HepG2 (cell line): ENCODE measurements around the gene UNC13D. TPM values are rescaled to one million over a fixed set of nuclear protein-coding genes. Genes with fewer than 3 reads are reported as not detected.

ENCODE experiments used
- CREB1 ChIP-seq, 2 experiments: fragments of 450-650 bp in 1 of 2; IDR thresholded peaks; 2 replicates each; pipeline ENCODE4 v1.6.1; 2016 to 2017; ENCODE audit warnings: control low read depth in 1 of 2, mild to moderate bottlenecking in 1 of 2, missing compliant biosample characterization in 1 of 2, missing genetic modification characterization in 1 of 2
- ERF ChIP-seq: IDR thresholded peaks from 2 replicates; pipeline ENCODE4 v1.6.1; 2018; ENCODE audit warnings: missing biosample characterization, missing genetic modification reagents
- HNF1B ChIP-seq: sonication (generic); formaldehyde crosslinking; IDR thresholded peaks from 2 replicates; pipeline ENCODE4 v1.5.1; 2020; ENCODE audit warnings: mild to moderate bottlenecking, moderate library complexity, missing genetic modification reagents
- JUN ChIP-seq: sonication (generic); formaldehyde crosslinking; IDR thresholded peaks from 2 replicates; pipeline ENCODE4 v1.4.0; 2020; ENCODE audit warnings: mild to moderate bottlenecking, missing genetic modification reagents
- LCORL ChIP-seq, 2 experiments: fragments of 450-650 bp in 1 of 2; sonication (generic) in 1 of 2; formaldehyde crosslinking in 1 of 2; IDR thresholded peaks; 2 replicates each; pipeline versions ENCODE4 v1.5.0 to v1.6.1; 2017 to 2020; ENCODE audit warnings: antibody characterized with exemption in 1 of 2, missing genetic modification reagents in 1 of 2
- MATR3 ChIP-seq: sonication (generic); formaldehyde crosslinking; IDR thresholded peaks from 2 replicates; pipeline ENCODE4 v1.4.0; 2020; ENCODE audit warnings: missing genetic modification reagents
- POLR2G ChIP-seq: fragments of 200-400 bp; formaldehyde crosslinking; IDR thresholded peaks from 2 replicates; pipeline ENCODE4 v1.6.1; 2018; ENCODE audit warnings: mild to moderate bottlenecking, low read depth, low read length, moderate library complexity
- THAP11 ChIP-seq: IDR thresholded peaks from 2 replicates; pipeline ENCODE4 v1.6.1; 2016; ENCODE audit warnings: missing biosample characterization, missing genetic modification reagents
- ZFY ChIP-seq: sonication (generic); formaldehyde crosslinking; IDR thresholded peaks from 2 replicates; pipeline ENCODE4 v1.4.0; 2020; ENCODE audit warnings: missing genetic modification reagents
- ZNF12 ChIP-seq: sonication (generic); formaldehyde crosslinking; IDR thresholded peaks from 2 replicates; pipeline ENCODE4 v1.5.0; 2020; ENCODE audit warnings: missing genetic modification reagents
- ZNF20 ChIP-seq: sonication (generic); formaldehyde crosslinking; IDR thresholded peaks from 2 replicates; pipeline ENCODE4 v1.4.0; 2020; ENCODE audit warnings: mild to moderate bottlenecking, moderate library complexity, missing genetic modification reagents
- ZNF234 ChIP-seq: sonication (generic); formaldehyde crosslinking; conservative IDR thresholded peaks from 2 replicates; pipeline ENCODE4 v1.5.1; 2020; ENCODE audit warnings: mild to moderate bottlenecking, missing genetic modification reagents
- ZNF614 ChIP-seq: IDR thresholded peaks from 2 replicates; pipeline ENCODE4 v1.6.1; 2018; ENCODE audit warnings: missing biosample characterization, missing genetic modification reagents, inconsistent platforms, borderline replicate concordance
- ZNF749 ChIP-seq: sonication (generic); formaldehyde crosslinking; IDR thresholded peaks from 2 replicates; pipeline ENCODE4 v1.8.0; 2022; ENCODE audit warnings: mild to moderate bottlenecking, missing genetic modification reagents, moderate library complexity, borderline replicate concordance
- ZNF776 ChIP-seq: sonication (generic); formaldehyde crosslinking; IDR thresholded peaks from 2 replicates; pipeline ENCODE4 v1.4.0; 2020; ENCODE audit warnings: mild to moderate bottlenecking, missing genetic modification reagents
- ZNF83 ChIP-seq: sonication (generic); formaldehyde crosslinking; IDR thresholded peaks from 2 replicates; pipeline ENCODE4 v1.4.0; 2020; ENCODE audit warnings: missing genetic modification reagents, mild to moderate bottlenecking, borderline replicate concordance
- ZNF841 ChIP-seq: sonication (generic); formaldehyde crosslinking; IDR thresholded peaks from 2 replicates; pipeline ENCODE4 v1.8.1; 2023; ENCODE audit warnings: missing genetic modification reagents, borderline replicate concordance
- ZSCAN12 ChIP-seq: sonication (generic); formaldehyde crosslinking; IDR thresholded peaks from 2 replicates; pipeline ENCODE4 v1.9.0; 2021; ENCODE audit warnings: mild to moderate bottlenecking, missing genetic modification reagents
- polyA plus RNA-seq, 8 experiments: library from polyadenylated mRNA; depleted of rRNA in 3 of 8; stranded (reverse) in 7 of 8; unstranded in 1 of 8; fragments of >200 nt; fragmentation: Illumina TruSeq in 4 of 8; extraction: Trizol in 4 of 8; gene quantifications; 2 replicates each; pipeline versions ENCODE4 v1.2.1 to v1.2.3, GENCODE V29; 2011 to 2016; ENCODE audit warnings: low read depth in 4 of 8, missing spikeins in 1 of 8, mixed read lengths in 1 of 8; ENCODE audit not compliant: insufficient read depth in 1 of 8
- total RNA-seq, 5 experiments: library from RNA; depleted of rRNA; stranded (reverse); fragments of >200 nt; fragmentation: Illumina TruSeq; extraction: Trizol; gene quantifications; 2 replicates each; pipeline ENCODE4 v1.2.3, GENCODE V29; 2016; ENCODE audit warnings: low read depth in 1 of 5
- TF ChIP-seq, protein P1 (sequence below): sonication (generic); formaldehyde crosslinking; conservative IDR thresholded peaks from 2 replicates; pipeline ENCODE4 v1.5.0; 2020; ENCODE audit warnings: missing genetic modification reagents

The UNC13D gene
- total and polyA plus RNA-seq, 2 of the 13 experiments (the other 11 are each of a cell fraction or from before 2014, with no cell fraction given): 29.7 to 42.7 TPM

DNA sequence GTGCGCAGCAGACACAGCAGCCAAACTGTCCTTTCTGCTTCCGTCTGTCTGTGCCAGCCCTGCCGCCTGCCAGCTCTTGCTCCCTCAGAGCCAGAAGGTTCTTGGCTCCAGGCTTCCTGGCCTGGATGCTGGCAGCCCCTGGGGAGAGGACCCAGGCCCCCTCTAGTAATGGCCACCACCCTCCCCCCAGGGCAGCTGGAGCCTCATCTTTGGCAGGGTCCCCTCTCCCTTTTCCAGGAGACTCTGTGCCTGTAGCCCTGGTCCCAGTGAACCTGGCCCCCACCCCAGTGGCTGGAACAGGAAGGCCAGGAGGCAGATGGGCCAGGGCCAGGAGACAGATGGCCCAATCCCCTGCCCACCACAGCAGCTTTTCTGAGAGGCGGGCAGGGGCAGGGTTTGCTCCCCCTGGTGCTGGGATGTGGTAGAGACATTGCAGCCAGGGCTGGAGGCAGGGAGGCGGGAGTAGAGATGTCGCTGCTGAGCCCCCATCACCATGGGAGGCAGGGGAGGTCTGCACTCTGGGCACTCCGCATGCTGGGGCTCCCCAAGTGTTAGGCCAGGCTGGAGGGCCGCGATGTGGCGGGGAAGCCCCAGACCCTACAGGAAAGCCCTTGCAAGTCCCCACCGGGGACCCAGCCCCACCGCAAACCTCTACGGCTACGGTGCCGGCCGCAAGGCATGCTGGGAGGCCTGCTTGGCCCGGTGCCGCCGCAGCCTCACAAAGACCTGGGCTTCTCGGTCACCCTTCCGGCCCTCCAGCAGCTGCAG is 16.7 kb downstream of the UNC13D start (continued):
- TF ChIP-seq POLR2G: no peak; the same call in 1 of the 2 replicates
- no peak for TF ChIP-seq CREB1 (IDR thresholded peaks at IDR 0.05)
- no peak for TF ChIP-seq CREB1 (CRISPR knock-in tag; IDR thresholded peaks at IDR 0.05)
- 0 out of 2 replicates have a peak, but pooled peaks have one; percentile 29 for TF ChIP-seq ZNF776 (CRISPR knock-in tag)
- TF ChIP-seq ZNF12 (CRISPR knock-in tag): no peak
- TF ChIP-seq MATR3 (CRISPR knock-in tag): no peak
- TF ChIP-seq ERF (CRISPR knock-in tag): no peak
- 0 out of 2 replicates have a peak, but pooled peaks have one; percentile 50 for TF ChIP-seq HNF1B
- TF ChIP-seq ZNF614 (CRISPR knock-in tag): no peak
- TF ChIP-seq JUN: no peak
- TF ChIP-seq ZNF749 (CRISPR knock-in tag): no peak
- TF ChIP-seq ZFY (CRISPR knock-in tag): no peak
- no peak for TF ChIP-seq ZSCAN12
- TF ChIP-seq ZNF20 (CRISPR knock-in tag): no peak
- no peak for TF ChIP-seq LCORL (IDR thresholded peaks at IDR 0.05)
- 0 out of 2 replicates have a peak, but pooled peaks have one; percentile 64 for TF ChIP-seq LCORL (CRISPR knock-in tag; IDR thresholded peaks at IDR 0.05)
- no peak for TF ChIP-seq ZNF841 (CRISPR knock-in tag)
- no peak for TF ChIP-seq ZNF83 (CRISPR knock-in tag)
- no peak for TF ChIP-seq ZNF234 (CRISPR knock-in tag)
- TF ChIP-seq THAP11 (CRISPR knock-in tag): peak; percentile 40; the same call in 1 of the 2 replicates
- TF ChIP-seq, protein P1, sequence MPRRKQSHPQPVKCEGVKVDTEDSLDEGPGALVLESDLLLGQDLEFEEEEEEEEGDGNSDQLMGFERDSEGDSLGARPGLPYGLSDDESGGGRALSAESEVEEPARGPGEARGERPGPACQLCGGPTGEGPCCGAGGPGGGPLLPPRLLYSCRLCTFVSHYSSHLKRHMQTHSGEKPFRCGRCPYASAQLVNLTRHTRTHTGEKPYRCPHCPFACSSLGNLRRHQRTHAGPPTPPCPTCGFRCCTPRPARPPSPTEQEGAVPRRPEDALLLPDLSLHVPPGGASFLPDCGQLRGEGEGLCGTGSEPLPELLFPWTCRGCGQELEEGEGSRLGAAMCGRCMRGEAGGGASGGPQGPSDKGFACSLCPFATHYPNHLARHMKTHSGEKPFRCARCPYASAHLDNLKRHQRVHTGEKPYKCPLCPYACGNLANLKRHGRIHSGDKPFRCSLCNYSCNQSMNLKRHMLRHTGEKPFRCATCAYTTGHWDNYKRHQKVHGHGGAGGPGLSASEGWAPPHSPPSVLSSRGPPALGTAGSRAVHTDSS (CRISPR knock-in tag): no peak
- TF ChIP-seq, all 625 proteins: peak for 59
